HG03097 (cell line): ENCODE measurements around the gene CTBP2.

Source experiments
- ATAC-seq: cut with Tn5 transposase; IDR thresholded peaks from one replicate; pipeline ENCODE4 v1.9.1; 2021; ENCODE audit not compliant: unreplicated experiment, low FRiP score

The CTBP2 gene

GRCh38 chr10:125159932-125160855 is at the start of gene CTBP2:
CTBP2 (minus strand) TSS chr10:125160563.
- ATAC-seq = no peak

DNA sequence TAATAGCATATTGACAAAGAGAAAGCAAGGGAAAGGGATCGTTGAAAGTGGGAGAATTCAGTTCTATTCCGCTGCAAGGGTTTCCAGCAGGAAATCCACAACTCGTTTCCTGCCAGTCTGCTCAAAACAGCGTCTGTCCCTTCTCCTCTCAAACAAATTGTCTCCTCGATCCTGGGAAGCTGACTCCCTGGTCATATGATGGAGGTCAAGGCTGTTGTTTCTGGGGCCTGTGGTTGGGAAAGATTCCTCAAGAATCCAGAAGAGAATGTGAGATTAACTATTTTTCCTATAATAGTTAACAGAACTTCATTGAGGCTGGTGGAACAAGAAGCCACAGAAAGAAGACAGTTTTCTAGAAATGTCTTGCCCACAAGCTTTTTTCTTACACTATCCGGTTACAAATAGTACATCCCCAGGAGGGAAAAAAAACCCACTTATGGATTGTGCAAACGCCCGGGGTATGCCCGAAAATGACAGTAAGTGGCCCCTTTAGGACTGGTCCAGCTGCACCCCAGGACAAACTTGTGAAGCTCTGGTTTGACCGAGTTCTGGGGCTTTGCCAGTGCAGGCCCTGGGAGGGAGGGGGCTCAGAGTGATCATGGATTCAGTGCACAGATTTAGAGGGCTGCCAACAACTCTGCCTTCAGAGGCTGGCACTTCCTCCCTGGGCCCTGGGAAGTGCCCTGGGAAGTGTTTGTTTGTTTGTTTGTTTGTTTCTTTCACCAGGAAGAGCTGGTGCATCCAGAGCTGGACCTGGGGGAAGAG is 49.4 kb upstream of the CTBP2 start:
- no peak for ATAC-seq

DNA sequence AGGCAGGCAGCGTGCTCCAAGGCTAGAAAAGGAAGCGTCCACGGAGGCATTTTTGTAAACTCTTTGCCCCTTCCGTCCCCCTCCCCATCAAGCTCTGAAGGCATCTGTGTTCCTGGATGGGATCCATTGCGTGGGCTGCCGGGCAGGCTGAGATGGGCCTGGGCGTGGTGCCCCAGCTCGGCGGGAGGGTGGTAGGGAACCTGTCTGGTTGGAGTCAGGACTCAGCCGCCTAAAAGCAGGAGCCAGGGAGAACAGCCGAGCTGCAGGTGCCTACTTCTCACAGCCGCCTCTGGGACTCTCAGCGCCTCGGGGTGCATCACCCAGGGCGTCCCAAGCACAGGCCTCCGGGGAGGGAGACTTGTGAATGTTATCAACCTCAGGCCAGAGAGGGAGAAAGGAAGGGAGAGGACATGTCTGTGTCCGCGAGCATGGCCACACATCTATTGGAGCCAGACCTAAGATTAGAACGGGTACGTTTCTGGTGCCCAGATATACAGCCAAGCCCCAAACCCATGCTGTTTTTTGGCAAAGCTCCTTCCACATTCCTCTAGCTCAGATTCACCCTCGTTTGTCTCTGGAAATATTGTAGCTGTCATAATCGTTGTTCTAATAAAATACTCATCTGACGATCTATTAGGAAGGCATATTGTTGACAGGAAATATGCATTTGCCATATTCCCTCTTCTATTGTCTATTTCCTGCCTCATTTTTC is 48.6 kb upstream of the CTBP2 start:
- no peak for ATAC-seq

GRCh38 chr10:125206623-125207022 is 46.3 kb upstream of the CTBP2 start:
- no peak for ATAC-seq

DNA sequence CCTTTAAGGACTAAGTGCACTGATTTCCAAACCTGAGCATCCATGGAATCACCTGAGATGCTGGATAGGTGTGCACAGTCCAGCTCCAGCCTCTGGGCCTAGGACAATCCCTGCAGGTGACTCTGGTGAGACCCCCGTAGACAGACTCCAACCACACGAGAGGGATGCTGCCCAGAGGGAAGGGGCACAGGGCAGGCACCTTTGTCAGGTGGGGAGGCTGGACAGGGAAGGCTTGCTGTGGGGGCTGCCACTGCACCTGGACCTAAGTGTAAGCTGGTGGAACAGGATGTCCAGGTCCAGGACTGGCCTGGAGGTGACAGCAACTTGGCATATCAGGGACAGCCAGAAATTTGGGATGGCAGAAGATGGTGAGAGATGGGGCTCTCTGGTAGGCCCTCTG is 45.1 kb upstream of the CTBP2 start:
- no peak for ATAC-seq

DNA sequence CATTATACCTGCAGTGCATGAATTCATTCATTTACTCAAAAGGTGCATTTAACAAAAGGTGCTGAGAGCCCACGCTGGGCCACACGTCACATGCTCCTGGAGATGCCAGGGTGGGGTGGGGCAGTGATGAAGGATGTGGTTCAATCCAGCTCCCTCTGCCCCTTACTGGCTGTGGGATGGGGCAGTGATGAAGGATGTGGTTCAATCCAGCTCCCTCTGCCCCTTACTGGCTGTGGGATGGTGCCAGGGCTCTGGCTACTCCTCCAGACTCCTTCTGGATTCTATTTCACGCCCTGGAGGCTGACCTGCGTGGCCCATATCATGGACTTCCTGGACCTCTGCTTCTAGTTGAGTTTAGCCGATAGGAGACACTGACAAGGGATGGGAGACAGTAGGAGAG is 44.0 kb upstream of the CTBP2 start:
- ATAC-seq = no peak

DNA sequence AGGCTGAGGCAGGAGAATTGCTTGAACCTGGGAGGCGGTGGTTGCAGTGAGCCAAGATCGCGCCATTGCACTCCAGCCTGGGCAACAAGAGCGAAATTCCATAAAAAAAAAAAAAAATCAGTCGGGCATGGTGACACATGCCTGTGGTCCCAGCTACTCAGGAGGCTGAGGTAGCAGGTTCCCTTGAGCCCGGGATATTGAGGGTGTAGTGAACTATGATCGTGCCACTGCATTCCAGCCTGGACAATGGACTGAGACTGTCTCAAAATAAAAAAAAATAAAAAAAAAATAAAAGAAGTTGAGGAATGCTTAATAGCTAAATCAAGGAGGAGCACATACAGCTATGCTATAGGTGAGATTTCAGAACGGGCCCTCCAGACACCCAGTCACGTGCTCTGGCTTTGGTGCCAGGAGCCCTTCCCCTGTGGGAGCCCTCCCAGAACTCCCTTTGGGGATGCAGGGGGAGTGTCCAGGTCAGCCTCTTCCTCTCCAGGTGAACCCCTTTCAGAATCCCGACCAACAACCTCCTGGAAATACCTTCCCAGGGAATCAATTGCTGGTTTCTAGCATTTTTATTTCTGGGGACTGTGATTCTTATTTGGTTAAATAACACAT is 42.9 kb upstream of the CTBP2 start:
- no peak for ATAC-seq

DNA sequence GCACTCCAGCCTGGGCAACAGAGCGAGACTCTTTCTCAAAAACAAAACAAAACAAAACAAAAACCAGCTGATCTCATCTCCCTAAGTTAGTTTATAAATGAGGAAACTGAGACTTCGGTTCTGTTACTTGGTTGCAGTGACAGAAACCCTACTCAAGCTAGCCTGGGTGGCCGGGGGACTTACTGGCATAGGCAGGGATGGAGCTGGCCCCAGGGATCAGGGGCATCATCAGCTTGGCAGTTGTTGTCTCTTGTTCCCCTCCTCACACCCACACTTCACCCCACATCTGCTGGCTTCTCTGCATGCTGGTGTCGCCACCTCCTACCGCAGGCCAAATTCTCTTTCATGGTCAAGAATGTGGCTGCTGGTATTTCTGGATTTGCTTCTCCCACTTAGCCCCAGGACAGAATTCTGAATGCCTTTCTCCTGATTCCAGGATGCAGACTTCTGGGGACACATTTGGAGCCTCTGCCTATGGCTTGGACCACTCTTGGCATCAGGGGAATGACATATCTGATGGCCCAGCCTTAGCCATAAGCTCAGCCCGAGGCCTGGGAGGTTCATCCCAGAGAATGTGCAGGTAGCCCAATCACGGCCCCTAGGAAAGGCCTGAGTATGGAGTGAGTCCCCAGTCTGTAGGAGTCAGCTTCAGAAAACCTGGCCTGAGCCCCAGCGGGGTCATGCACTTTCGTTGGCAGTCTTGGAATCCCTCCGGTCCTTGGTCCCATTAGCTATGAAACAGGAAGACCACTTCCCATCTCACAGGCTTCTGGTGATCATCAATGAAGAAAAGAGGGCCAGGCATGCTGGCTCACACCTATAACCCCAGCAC is 41.6 kb upstream of the CTBP2 start:
- no peak for ATAC-seq

DNA sequence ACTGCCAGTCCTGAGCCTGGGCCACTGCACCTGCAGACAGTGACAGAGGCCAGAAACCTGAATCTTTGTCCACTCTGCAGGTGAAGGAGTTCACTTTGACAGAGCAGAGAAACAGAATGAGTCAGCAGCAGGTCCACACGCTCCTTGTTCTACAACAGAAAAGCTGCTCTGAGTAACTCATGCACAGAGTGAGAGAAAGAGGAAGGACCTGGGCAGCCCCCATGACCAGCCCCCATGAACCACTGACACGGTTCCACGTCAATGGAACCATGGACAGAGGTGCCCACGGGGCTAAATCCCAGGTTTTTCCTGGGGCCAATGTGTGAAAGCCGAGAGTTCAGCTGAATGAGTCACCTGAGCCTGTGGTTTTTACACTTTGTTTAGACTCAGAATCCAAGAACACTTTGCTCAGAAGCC is 40.8 kb upstream of the CTBP2 start:
- ATAC-seq = peak; percentile 54

DNA sequence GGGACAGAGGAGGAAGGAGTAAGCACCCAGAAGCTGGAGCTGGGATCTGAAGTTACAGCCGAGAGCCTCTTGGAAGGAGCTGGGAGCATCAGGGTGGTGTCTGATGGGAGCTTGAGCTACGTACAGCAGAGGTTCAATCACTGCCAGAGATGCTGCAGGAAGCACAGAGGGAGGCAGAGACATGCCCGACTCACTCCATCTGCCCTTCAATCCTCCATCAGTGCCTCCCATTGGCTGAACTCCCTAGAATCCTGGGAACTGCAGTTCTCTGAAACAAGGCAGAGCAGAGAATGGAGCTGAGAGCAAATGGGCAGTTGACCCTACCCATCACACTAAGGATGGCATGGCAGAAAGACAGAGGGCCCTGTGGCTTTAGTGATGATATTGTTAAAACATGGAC is 40.0 kb upstream of the CTBP2 start:
- no peak for ATAC-seq

GRCh38 chr10:125199270-125199669 is 38.9 kb upstream of the CTBP2 start:
- ATAC-seq = no peak

DNA sequence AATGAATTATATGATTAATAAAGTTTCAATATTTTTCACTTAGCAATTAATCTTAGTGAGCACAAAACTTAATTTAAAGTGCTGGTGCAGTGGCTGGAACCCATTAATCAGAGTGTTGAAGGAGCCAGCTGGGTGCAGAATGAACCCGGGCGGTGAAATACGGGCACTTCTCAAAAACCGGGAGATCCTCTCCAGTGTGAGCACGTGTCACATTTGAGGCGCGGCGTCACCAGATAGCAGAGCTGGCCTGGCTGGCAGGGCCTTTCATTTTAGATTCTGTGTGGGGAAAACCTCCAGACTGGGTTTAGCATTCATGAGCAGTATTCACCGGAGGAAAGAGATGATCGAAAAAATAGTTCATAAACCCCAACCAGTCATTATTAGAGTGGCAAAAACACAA is 34.5 kb upstream of the CTBP2 start:
- ATAC-seq = no peak

- no peak for ATAC-seq
Measured at GRCh38 chr10:125193306-125193877, 33.0 kb upstream of the CTBP2 start.

DNA sequence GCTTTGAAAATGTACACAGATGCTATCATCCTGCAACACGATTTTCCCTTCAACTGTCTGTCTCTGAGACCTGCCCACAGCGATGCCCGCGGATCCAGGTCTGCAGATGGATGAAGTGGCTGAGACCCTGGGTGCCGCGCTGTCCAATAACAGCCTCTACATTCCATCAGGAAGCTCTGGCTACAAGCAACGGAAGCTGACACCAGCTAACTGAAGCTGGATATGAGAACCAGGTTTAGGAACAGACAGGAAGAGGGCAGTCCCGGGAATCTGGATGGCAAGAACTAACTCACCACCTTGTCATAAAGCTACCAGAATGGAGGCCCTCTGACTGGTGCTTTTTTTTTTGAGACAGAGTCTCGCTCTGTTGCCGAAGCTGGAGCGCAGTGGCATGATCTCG is 32.3 kb upstream of the CTBP2 start:
- no peak for ATAC-seq

- no peak for ATAC-seq
Measured at GRCh38 chr10:125192005-125192404, 31.6 kb upstream of the CTBP2 start.

DNA sequence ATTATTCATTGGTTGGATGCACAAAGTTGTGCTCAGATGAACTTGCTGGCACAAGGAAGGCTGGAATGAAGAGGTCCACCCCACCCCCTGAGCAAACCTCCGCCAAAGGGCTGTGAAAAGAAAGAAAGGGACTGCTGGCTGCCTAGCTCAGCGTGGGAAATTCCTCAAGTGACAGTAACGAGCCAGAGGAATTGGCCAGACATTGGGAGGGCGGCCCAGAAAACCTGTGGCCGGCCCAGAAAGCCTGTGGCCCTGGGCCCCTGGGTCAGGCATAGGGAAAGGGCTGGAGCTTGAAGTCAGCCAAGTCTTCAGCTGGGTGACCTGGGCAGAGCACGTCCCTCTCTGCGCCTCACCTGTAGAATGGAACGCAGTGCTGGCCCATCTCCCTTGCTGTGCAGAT is 30.6 kb upstream of the CTBP2 start:
- no peak for ATAC-seq

DNA sequence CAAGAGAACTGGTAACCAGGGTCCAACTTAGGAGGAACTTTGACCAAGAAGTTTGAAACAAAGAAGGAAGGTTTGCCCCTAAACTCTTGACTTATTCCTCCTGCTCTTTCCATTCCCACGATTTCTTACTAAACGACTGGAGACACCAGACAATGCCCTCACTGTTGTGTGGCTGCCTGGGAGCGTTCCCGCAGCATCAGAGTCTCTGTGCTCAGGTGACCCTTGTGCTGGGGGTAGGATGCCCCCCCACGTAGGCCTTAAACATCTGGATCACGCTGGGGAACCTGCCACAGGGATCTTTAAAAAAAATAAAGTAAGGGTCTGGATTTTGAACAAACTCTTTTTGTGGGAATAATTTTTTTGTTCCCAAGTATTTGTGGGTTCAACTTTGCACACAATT is 30.1 kb upstream of the CTBP2 start:
- no peak for ATAC-seq

DNA sequence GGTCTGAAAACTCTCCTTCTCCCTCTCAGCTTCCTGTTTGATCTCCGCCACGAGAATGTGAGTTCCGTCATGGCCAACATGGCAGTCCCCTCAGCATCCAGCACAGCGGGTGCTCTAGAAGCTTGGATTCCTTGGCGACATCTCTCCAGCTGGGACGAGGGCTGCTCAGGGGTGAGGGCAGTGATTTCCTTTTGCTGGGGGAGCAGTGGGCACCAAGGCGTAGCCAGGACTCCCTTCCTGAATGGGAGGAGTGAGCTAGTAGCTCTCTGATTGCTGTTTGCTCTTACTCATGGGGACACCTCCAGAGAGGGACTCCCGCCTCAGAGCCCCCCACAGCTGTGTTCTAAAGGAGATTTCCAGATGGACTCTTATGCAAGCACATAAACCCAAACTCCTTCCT is 28.8 kb upstream of the CTBP2 start:
- ATAC-seq = no peak
